Thyroid gland (tissue), 4 donors: Measurements from ENCODE around the gene ACSL6. TPM values are rescaled to one million over a fixed set of nuclear protein-coding genes. Genes with fewer than 3 reads are reported as not detected.

Source experiments
- DNase-seq, 2 donors: peaks; one replicate each; pipeline ENCODE4 v3.0.0-alpha.2; 2019
- H3K27ac ChIP-seq, 3 donors: fragments of 200-600 bp; sonication (generic); 1 replicate in 2 of 3; 2 replicates in 1 of 3; pipeline ENCODE4 v1.5.1; 2016 to 2019; ENCODE audit warnings: mild to moderate bottlenecking in 1 of 3, moderate library complexity in 1 of 3
- H3K27me3 ChIP-seq: fragments of 200-600 bp; sonication (generic); one replicate; pipeline ENCODE4 v1.5.1; 2019
- H3K36me3 ChIP-seq, 2 donors: fragments of 200-600 bp; sonication (generic); one replicate each; pipeline ENCODE4 v1.5.1; 2016 to 2019
- H3K4me1 ChIP-seq, 2 donors: fragments of 200-600 bp; sonication (generic); one replicate each; pipeline ENCODE4 v1.5.1; 2017 to 2019
- H3K4me3 ChIP-seq, 3 donors: fragments of 200-600 bp; sonication (generic); replicated peaks in 1 of 3; 1 replicate in 2 of 3; 2 replicates in 1 of 3; pipeline ENCODE4 v1.5.1; 2016; ENCODE audit warnings: mild to moderate bottlenecking in 1 of 3
- H3K9me3 ChIP-seq: fragments of 200-600 bp; sonication (generic); one replicate; pipeline ENCODE4 v1.5.1; 2017
- CTCF ChIP-seq, 6 experiments: fragments of 200-600 bp in 3 of 6; fragments of 450-650 bp in 3 of 6; sonication (generic) in 3 of 6; IDR thresholded peaks; one replicate each; pipeline ENCODE4 v1.5.1; 2016 to 2019; ENCODE audit warnings: antibody characterized with exemption in 6 of 6, mild to moderate bottlenecking in 2 of 6, inconsistent platforms in 1 of 6, moderate library complexity in 1 of 6
- POLR2A ChIP-seq, 2 donors: fragments of 450-650 bp; IDR thresholded peaks; one replicate each; pipeline ENCODE4 v1.6.1; 2017; ENCODE audit warnings: antibody characterized with exemption in 2 of 2, mild to moderate bottlenecking in 2 of 2, moderate library complexity in 1 of 2
- WGBS, 2 donors: methylation state at CpG; one replicate each; pipeline ENCODE4 v1.1.5; 2017; 5-methylcytosine and 5-hydroxymethylcytosine counted together
- intact Hi-C: fragments of 100-400 bp; cut with DNase I; formaldehyde crosslinking; loops from one replicate; pipeline ENCODE4 v1.15.1; 2023
- total RNA-seq, 4 donors: library from RNA; depleted of rRNA; stranded (reverse); fragments of >200 nt; gene quantifications; one replicate each; pipeline ENCODE4 v1.2.3, GENCODE V29; 2016

ACSL6 gene
- total RNA-seq, 4 donors from 2014 or later: 0.71 to 6.2 (median 1.2) TPM

DNA sequence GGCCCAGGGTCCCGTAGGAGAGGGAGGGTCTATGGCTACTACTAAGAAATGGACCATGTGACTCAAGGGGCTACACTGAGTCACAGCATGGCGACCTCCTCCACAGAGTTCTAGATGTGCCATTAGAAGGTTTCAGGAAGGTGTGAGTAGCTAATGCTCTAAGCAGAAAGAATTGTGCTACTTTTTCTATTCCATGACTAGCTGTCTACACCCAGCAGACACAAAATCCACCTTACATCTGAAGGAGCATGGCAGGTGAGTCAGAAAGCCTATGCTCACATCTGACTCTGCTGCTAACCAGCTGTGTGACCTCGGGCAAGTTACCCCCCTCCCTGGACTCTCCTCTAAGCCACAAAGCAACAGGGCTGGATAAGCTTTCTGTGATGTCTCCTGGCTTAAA, 51.6 kb downstream of the ACSL6 start:
- Histone ChIP-seq H3K27me3 (no peaks in the 10 kb centered on the region), H3K36me3 (no peaks in the 10 kb centered on the region), H3K9me3 (no peaks in the 10 kb centered on the region), H3K4me3 (no peak overlapping the region), H3K4me1 (peaks cover 0 to 9% of the 10 kb centered on the region in 2 donors), H3K27ac (no peak overlapping the region)
- DNase-seq: no peak
- 87 to 91% methylated on average over 2 to 3 of the region's 3 CpGs for WGBS, 2 donors
- no peak for TF ChIP-seq CTCF (IDR thresholded peaks at IDR 0.05)
- TF ChIP-seq POLR2A (IDR thresholded peaks at IDR 0.05): no peak
- intact Hi-C loops: no loop called here

- 95 to 96% methylated on average over 5 of the region's 5 CpGs for WGBS, 2 donors
- intact Hi-C loops: no loop called here
- TF ChIP-seq CTCF (IDR thresholded peaks at IDR 0.05): no peak
- TF ChIP-seq POLR2A (IDR thresholded peaks at IDR 0.05): no peak
These were observed 52.3 kb downstream of the ACSL6 start for GRCh38 chr5:131959136-131959535.

GRCh38 chr5:131957721-131958441, 53.6 kb downstream of the ACSL6 start:
- H3K4me1 ChIP-seq: peaks cover 0 to 9% of the 10 kb centered on the region in 2 donors
- no peak for TF ChIP-seq CTCF (IDR thresholded peaks at IDR 0.05)
- TF ChIP-seq POLR2A (IDR thresholded peaks at IDR 0.05): no peak
- H3K4me3 ChIP-seq: no peak overlapping the region
- H3K27me3 ChIP-seq: no peaks in the 10 kb centered on the region
- H3K9me3 ChIP-seq: no peaks in the 10 kb centered on the region
- no peaks in the 10 kb centered on the region for H3K36me3 ChIP-seq
- 71 to 76% methylated on average over 8 of the region's 8 CpGs for WGBS, 2 donors
- DNase-seq: peak; percentile 6 to 19
- intact Hi-C loops: no loop called here
- H3K27ac ChIP-seq: peak overlapping the region in 1 of 3 donors; percentile 17

More at GRCh38 chr5:131959136-131959535, 52.3 kb downstream of the ACSL6 start:
- Histone ChIP-seq H3K9me3 (no peaks in the 10 kb centered on the region), H3K36me3 (no peaks in the 10 kb centered on the region), H3K4me3 (no peak overlapping the region), H3K27me3 (no peaks in the 10 kb centered on the region), H3K27ac (no peak overlapping the region), H3K4me1 (peaks cover 0 to 9% of the 10 kb centered on the region in 2 donors)
- no peak for DNase-seq

DNA sequence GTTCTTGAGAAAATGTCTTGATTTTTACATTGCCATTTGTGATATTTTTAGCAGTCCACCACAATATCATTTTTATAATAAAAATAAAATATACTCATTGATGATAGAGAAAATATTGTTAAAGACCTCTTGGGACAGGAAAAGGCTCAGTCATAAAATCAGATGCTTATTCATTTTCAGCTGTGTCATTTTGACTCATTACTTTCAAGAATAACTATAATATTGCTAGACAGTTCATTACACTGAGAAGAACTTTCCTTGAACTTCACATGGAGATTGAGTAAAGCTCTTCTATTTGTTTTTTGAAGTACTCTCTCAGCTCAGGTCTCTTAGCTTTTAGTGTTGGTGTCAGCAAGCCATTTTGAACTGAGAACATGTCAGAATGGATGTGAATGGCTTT, 57.5 kb downstream of the ACSL6 start:
- Histone ChIP-seq H3K27ac (no peak overlapping the region), H3K27me3 (no peaks in the 10 kb centered on the region), H3K4me1 (peaks cover 0 to 9% of the 10 kb centered on the region in 2 donors), H3K36me3 (no peaks in the 10 kb centered on the region), H3K4me3 (no peak overlapping the region), H3K9me3 (no peaks in the 10 kb centered on the region)
- TF ChIP-seq CTCF (IDR thresholded peaks at IDR 0.05) (no peak), POLR2A (IDR thresholded peaks at IDR 0.05) (no peak)
- DNase-seq: no peak
- intact Hi-C loops: no loop called here

GRCh38 chr5:131952301-131952857, 59.1 kb downstream of the ACSL6 start:
- no peak overlapping the region for H3K27ac ChIP-seq
- H3K36me3 ChIP-seq: no peaks in the 10 kb centered on the region
- no peak for DNase-seq
- 78 to 85% methylated on average over 3 of the region's 3 CpGs for WGBS, 2 donors
- no peak overlapping the region for H3K4me3 ChIP-seq
- H3K27me3 ChIP-seq: no peaks in the 10 kb centered on the region
- no peaks in the 10 kb centered on the region for H3K4me1 ChIP-seq
- no peaks in the 10 kb centered on the region for H3K9me3 ChIP-seq
- TF ChIP-seq CTCF (IDR thresholded peaks at IDR 0.05): no peak
- TF ChIP-seq POLR2A (IDR thresholded peaks at IDR 0.05): no peak
- intact Hi-C loops: no loop called here
